ENCODE measurements around the gene LYZL4. TPM values are rescaled to one million over a fixed set of nuclear protein-coding genes. Genes with fewer than 3 reads are reported as not detected.

Gene LYZL4
- total and polyA plus RNA-seq, 4 experiments from 2014 or later, result not detected

GRCh38 chr3:42369832-42370231 lies 40.6 kb downstream of the LYZL4 start:
- intact Hi-C loops (cut with micrococcal nuclease), result no loop called here
- H3K27ac ChIP-seq (ENCODE audit: low read depth, low read length), result no peak overlapping the region
- H3K4me1 ChIP-seq (ENCODE audit: insufficient read depth, low read length), result no peaks in the 10 kb centered on the region
- no peak overlapping the region for H3K27ac Mint-ChIP-seq
- H3K4me3 Mint-ChIP-seq, result no peak overlapping the region
- H3K9me3 Mint-ChIP-seq, result peaks cover 0 to 18% (median 5%) of the 10 kb centered on the region in 8 donors
- peaks cover 6 to 13% of the 10 kb centered on the region in 2 donors for H3K27me3 Mint-ChIP-seq
- H3K27me3 ChIP-seq (ENCODE audit: insufficient read depth, low read length), result no peaks in the 10 kb centered on the region
- CTCF ChIA-PET (ENCODE audit: partially characterized antibody), result no interaction called here
- DNase-seq, result no peak
- H3K4me1 Mint-ChIP-seq, result peaks cover 0 to 2% (median 0%) of the 10 kb centered on the region in 4 donors
- peaks cover 0 to 4% of the 10 kb centered on the region in 2 donors for H3K9me3 ChIP-seq (ENCODE audit: control insufficient read depth in 1 of 2, low read length in 2 of 2)
- no peaks in the 10 kb centered on the region for H3K36me3 Mint-ChIP-seq
- H3K36me3 ChIP-seq (ENCODE audit: insufficient read depth, low read length), result no peaks in the 10 kb centered on the region
- no peak overlapping the region for H3K4me3 ChIP-seq (ENCODE audit: low read length in 2 of 2)
- POLR2A ChIA-PET (ENCODE audit: partially characterized antibody), result no interaction called here

DNA sequence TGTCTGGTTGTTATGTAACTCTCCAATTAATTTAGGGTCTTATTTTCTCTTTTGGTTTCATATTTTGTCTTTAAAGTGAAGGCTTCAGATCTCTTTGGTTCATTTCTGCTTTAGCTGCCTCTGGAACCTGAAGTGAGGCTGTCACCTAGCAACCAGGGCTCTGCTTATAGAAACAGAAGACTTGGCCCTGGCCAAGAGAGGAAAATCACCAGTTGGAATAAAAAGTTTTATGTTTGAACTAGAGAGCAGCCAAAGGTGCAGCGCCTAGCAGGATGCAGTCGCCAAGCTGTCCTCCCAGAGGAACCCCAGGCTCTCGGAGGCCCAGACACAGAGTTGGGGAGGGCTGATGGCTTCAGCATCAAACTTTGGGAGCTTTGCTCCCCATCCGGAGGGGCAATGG lies 41.1 kb downstream of the LYZL4 start:
- peak in 1 of 5 donors; percentile 16 for DNase-seq
- POLR2A ChIA-PET (ENCODE audit: partially characterized antibody), result no interaction called here
- Histone ChIP-seq H3K4me1 (ENCODE audit: insufficient read depth, low read length) (no peaks in the 10 kb centered on the region), H3K27ac (ENCODE audit: low read depth, low read length) (no peak overlapping the region), H3K36me3 (ENCODE audit: insufficient read depth, low read length) (no peaks in the 10 kb centered on the region), H3K4me3 (ENCODE audit: low read length in 2 of 2) (no peak overlapping the region), H3K9me3 (ENCODE audit: control insufficient read depth in 1 of 2, low read length in 2 of 2) (peaks cover 0 to 4% of the 10 kb centered on the region in 2 donors), H3K27me3 (ENCODE audit: insufficient read depth, low read length) (no peaks in the 10 kb centered on the region)
- no peaks in the 10 kb centered on the region for H3K36me3 Mint-ChIP-seq
- intact Hi-C loops (cut with micrococcal nuclease), result no loop called here
- peaks cover 6 to 13% of the 10 kb centered on the region in 2 donors for H3K27me3 Mint-ChIP-seq
- peaks cover 0 to 2% (median 0%) of the 10 kb centered on the region in 4 donors for H3K4me1 Mint-ChIP-seq
- peaks cover 0 to 18% (median 5%) of the 10 kb centered on the region in 8 donors for H3K9me3 Mint-ChIP-seq
- H3K27ac Mint-ChIP-seq, result peak overlapping the region in 1 of 7 donors; percentile 20
- no peak overlapping the region for H3K4me3 Mint-ChIP-seq
- CTCF ChIA-PET (ENCODE audit: partially characterized antibody), result no interaction called here

DNA sequence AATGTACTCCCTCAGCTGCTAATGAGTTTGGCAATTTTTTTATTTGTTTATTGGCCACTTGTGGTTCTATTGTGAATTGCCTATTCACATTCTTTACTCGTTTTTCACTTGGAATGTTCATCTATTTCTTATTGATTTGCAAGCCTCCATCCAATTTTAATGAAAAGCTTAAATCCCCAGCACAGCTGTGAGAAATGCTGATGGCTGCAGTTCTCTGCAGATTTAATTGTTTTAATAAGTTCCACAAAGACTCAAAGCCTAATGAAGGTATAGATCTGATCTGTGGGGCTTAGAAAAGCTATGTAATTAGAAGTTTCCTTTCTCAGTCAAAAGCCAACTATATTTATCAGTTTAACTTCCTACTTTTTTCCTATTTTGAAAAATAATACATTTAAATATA lies 41.5 kb downstream of the LYZL4 start:
- H3K4me1 Mint-ChIP-seq, result peaks cover 0 to 2% (median 0%) of the 10 kb centered on the region in 4 donors
- intact Hi-C loops (cut with micrococcal nuclease), result no loop called here
- POLR2A ChIA-PET (ENCODE audit: partially characterized antibody), result no interaction called here
- no peak overlapping the region for H3K27ac ChIP-seq (ENCODE audit: low read depth, low read length)
- H3K9me3 Mint-ChIP-seq, result peaks cover 0 to 18% (median 5%) of the 10 kb centered on the region in 8 donors
- H3K4me3 Mint-ChIP-seq, result no peak overlapping the region
- no peaks in the 10 kb centered on the region for H3K4me1 ChIP-seq (ENCODE audit: insufficient read depth, low read length)
- no peaks in the 10 kb centered on the region for H3K27me3 ChIP-seq (ENCODE audit: insufficient read depth, low read length)
- H3K36me3 ChIP-seq (ENCODE audit: insufficient read depth, low read length), result no peaks in the 10 kb centered on the region
- H3K27me3 Mint-ChIP-seq, result peaks cover 6 to 11% of the 10 kb centered on the region in 2 donors
- no peak overlapping the region for H3K4me3 ChIP-seq (ENCODE audit: low read length in 2 of 2)
- no peak overlapping the region for H3K27ac Mint-ChIP-seq
- H3K36me3 Mint-ChIP-seq, result no peaks in the 10 kb centered on the region
- CTCF ChIA-PET (ENCODE audit: partially characterized antibody), result no interaction called here
- peaks cover 0 to 4% of the 10 kb centered on the region in 2 donors for H3K9me3 ChIP-seq (ENCODE audit: control insufficient read depth in 1 of 2, low read length in 2 of 2)
- no peak for DNase-seq

DNA sequence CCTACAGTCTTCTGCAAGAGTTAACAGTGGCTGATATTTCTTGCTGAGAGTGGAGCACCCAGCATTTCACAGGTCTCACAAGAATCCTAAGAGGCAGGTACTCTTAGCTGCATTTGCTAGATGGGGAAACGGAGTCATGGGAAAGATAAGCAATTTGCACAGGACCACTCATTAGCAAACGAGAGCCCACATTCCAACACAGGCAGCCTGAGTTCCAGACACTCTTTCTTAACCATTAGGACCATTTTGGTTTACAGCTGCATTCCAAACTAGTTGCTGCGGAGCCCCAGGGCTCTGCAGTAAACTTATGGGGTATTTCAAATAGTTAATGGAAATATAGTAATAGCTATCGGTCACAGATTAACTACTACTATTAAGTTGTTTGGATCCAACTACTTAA lies 42.5 kb downstream of the LYZL4 start:
- peaks cover 0 to 4% of the 10 kb centered on the region in 2 donors for H3K9me3 ChIP-seq (ENCODE audit: control insufficient read depth in 1 of 2, low read length in 2 of 2)
- H3K4me3 ChIP-seq (ENCODE audit: low read length in 2 of 2), result no peak overlapping the region
- H3K27ac ChIP-seq (ENCODE audit: low read depth, low read length), result no peak overlapping the region
- H3K27me3 Mint-ChIP-seq, result peaks cover 6 to 11% of the 10 kb centered on the region in 2 donors
- ChIA-PET CTCF (ENCODE audit: partially characterized antibody) (no interaction called here), POLR2A (ENCODE audit: partially characterized antibody) (no interaction called here)
- no peaks in the 10 kb centered on the region for H3K4me1 ChIP-seq (ENCODE audit: insufficient read depth, low read length)
- peaks cover 0 to 2% (median 0%) of the 10 kb centered on the region in 4 donors for H3K4me1 Mint-ChIP-seq
- no peak overlapping the region for H3K27ac Mint-ChIP-seq
- H3K9me3 Mint-ChIP-seq, result peaks cover 0 to 18% (median 5%) of the 10 kb centered on the region in 8 donors
- intact Hi-C loops (cut with micrococcal nuclease), result no loop called here
- H3K4me3 Mint-ChIP-seq, result no peak overlapping the region
- H3K36me3 Mint-ChIP-seq, result no peaks in the 10 kb centered on the region
- no peak for DNase-seq
- H3K27me3 ChIP-seq (ENCODE audit: insufficient read depth, low read length), result no peaks in the 10 kb centered on the region
- no peaks in the 10 kb centered on the region for H3K36me3 ChIP-seq (ENCODE audit: insufficient read depth, low read length)

DNA sequence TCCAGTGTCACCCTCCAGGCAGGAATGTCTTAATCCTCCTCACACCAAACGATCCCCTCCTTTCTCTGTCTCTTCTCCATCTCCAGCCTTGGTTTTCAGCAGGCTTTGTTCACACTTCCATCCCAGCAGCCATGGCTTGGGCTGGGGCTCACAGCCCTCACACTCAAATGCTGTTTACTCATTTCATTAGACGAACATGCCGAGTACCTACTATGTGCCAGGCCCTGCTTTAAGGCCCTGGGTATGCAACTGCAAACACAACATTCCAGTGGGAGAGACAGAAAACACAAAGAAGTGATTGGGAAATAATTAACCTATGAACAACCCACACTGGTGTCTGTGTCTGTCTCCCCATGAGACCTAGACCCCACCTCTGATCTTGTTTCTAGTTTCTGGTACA lies 43.9 kb downstream of the LYZL4 start:
- H3K27me3 Mint-ChIP-seq, result peaks cover 6 to 9% of the 10 kb centered on the region in 2 donors

GRCh38 chr3:42357335-42357734 lies 53.1 kb downstream of the LYZL4 start:
- CTCF ChIA-PET (ENCODE audit: partially characterized antibody), result interaction anchor here (1.1 kb wide), 1 partner anchor 166 kb away, joined by 3 read pairs; no protein-coding TSS in a partner anchor

More for the DNA sequence above, 43.9 kb downstream of the LYZL4 start:
- H3K4me1 Mint-ChIP-seq, result peaks cover 0 to 2% (median 0%) of the 10 kb centered on the region in 4 donors
- CTCF ChIA-PET (ENCODE audit: partially characterized antibody), result no interaction called here
- peaks cover 0 to 18% (median 5%) of the 10 kb centered on the region in 8 donors for H3K9me3 Mint-ChIP-seq
- H3K27ac Mint-ChIP-seq, result no peak overlapping the region
- H3K4me3 Mint-ChIP-seq, result no peak overlapping the region
- Histone ChIP-seq H3K4me1 (ENCODE audit: insufficient read depth, low read length) (no peaks in the 10 kb centered on the region), H3K9me3 (ENCODE audit: control insufficient read depth in 1 of 2, low read length in 2 of 2) (peaks cover 0 to 4% of the 10 kb centered on the region in 2 donors), H3K27me3 (ENCODE audit: insufficient read depth, low read length) (no peaks in the 10 kb centered on the region), H3K4me3 (ENCODE audit: low read length in 2 of 2) (no peak overlapping the region), H3K36me3 (ENCODE audit: insufficient read depth, low read length) (no peaks in the 10 kb centered on the region), H3K27ac (ENCODE audit: low read depth, low read length) (no peak overlapping the region)
- POLR2A ChIA-PET (ENCODE audit: partially characterized antibody), result no interaction called here
- no peak for DNase-seq
- no peaks in the 10 kb centered on the region for H3K36me3 Mint-ChIP-seq
- intact Hi-C loops (cut with micrococcal nuclease), result no loop called here

GRCh38 chr3:42355612-42356011 lies 54.8 kb downstream of the LYZL4 start:
- intact Hi-C loops (cut with micrococcal nuclease), result no loop called here
- no peaks in the 10 kb centered on the region for H3K36me3 Mint-ChIP-seq
- CTCF ChIA-PET (ENCODE audit: partially characterized antibody), result interaction anchor here (1.1 kb wide), 1 partner anchor 10 kb away, joined by 3 read pairs; no protein-coding TSS in a partner anchor
- DNase-seq, result no peak
- H3K4me3 ChIP-seq (ENCODE audit: low read length in 2 of 2), result no peak overlapping the region
- H3K4me1 Mint-ChIP-seq, result peaks cover 0 to 3% (median 0%) of the 10 kb centered on the region in 4 donors
- no peak overlapping the region for H3K27ac ChIP-seq (ENCODE audit: low read depth, low read length)
- no peak overlapping the region for H3K27ac Mint-ChIP-seq
- no peaks in the 10 kb centered on the region for H3K36me3 ChIP-seq (ENCODE audit: insufficient read depth, low read length)
- H3K27me3 ChIP-seq (ENCODE audit: insufficient read depth, low read length), result no peaks in the 10 kb centered on the region
- H3K4me1 ChIP-seq (ENCODE audit: insufficient read depth, low read length), result no peaks in the 10 kb centered on the region
- H3K9me3 Mint-ChIP-seq, result peaks cover 0 to 11% (median under 1%) of the 10 kb centered on the region in 8 donors
- H3K4me3 Mint-ChIP-seq, result no peak overlapping the region
- POLR2A ChIA-PET (ENCODE audit: partially characterized antibody), result no interaction called here
- no peaks in the 10 kb centered on the region for H3K9me3 ChIP-seq (ENCODE audit: control insufficient read depth in 1 of 2, low read length in 2 of 2)
- H3K27me3 Mint-ChIP-seq, result peaks cover 2 to 10% of the 10 kb centered on the region in 2 donors

More at GRCh38 chr3:42357335-42357734, 53.1 kb downstream of the LYZL4 start:
- Mint-ChIP-seq H3K4me1 (peaks cover 0 to 3% (median 0%) of the 10 kb centered on the region in 4 donors), H3K27me3 (peaks cover 2 to 10% of the 10 kb centered on the region in 2 donors), H3K4me3 (no peak overlapping the region), H3K27ac (no peak overlapping the region), H3K36me3 (no peaks in the 10 kb centered on the region), H3K9me3 (peaks cover 0 to 4% (median 0%) of the 10 kb centered on the region in 8 donors)
- H3K27ac ChIP-seq (ENCODE audit: low read depth, low read length), result no peak overlapping the region
- H3K36me3 ChIP-seq (ENCODE audit: insufficient read depth, low read length), result no peaks in the 10 kb centered on the region
- no peaks in the 10 kb centered on the region for H3K4me1 ChIP-seq (ENCODE audit: insufficient read depth, low read length)
- intact Hi-C loops (cut with micrococcal nuclease), result no loop called here
- POLR2A ChIA-PET (ENCODE audit: partially characterized antibody), result no interaction called here
- no peak for DNase-seq
- H3K9me3 ChIP-seq (ENCODE audit: control insufficient read depth in 1 of 2, low read length in 2 of 2), result no peaks in the 10 kb centered on the region
- no peak overlapping the region for H3K4me3 ChIP-seq (ENCODE audit: low read length in 2 of 2)
- H3K27me3 ChIP-seq (ENCODE audit: insufficient read depth, low read length), result no peaks in the 10 kb centered on the region
